ENCODE results near the gene CCL22.

- TF ChIP-seq MAX (IDR thresholded peaks at IDR 0.05; ENCODE audit: insufficient read depth, insufficient read length), result no peak
- TF ChIP-seq MYC (IDR thresholded peaks at IDR 0.05; ENCODE audit: low read depth, low read length), result no peak
- no peak for TF ChIP-seq EZH2 (IDR thresholded peaks at IDR 0.05; ENCODE audit: borderline replicate concordance, low read depth, low read length, severe bottlenecking)
- no peak for TF ChIP-seq CTCF (IDR thresholded peaks at IDR 0.05; ENCODE audit: extremely low read depth in 1 of 2, insufficient read depth in 1 of 2, low read depth in 1 of 2, low read length in 2 of 2)
- no peak for TF ChIP-seq POLR2A (IDR thresholded peaks at IDR 0.05; ENCODE audit: low read depth, low read length)
- no peak for TF ChIP-seq POLR2AphosphoS5 (IDR thresholded peaks at IDR 0.05; ENCODE audit: insufficient read depth, low read depth, low read length)
- TF ChIP-seq GATA2 (IDR thresholded peaks at IDR 0.05; ENCODE audit: insufficient read depth, insufficient read length, low read depth, low read length), result no peak
- TF ChIP-seq JUN (IDR thresholded peaks at IDR 0.05; ENCODE audit: borderline replicate concordance, insufficient read depth, insufficient read length, low read depth), result no peak
- TF ChIP-seq FOS (IDR thresholded peaks at IDR 0.05; ENCODE audit: borderline replicate concordance, insufficient read depth, low read length), result no peak
Observed at GRCh38 chr16:57345021-57345420, 13.6 kb upstream of the CCL22 start.
